Astrocyte (in vitro differentiated cells and primary cell): Measurements from ENCODE around the gene FAM81B. TPM values are rescaled to one million over a fixed set of nuclear protein-coding genes. Genes with fewer than 3 reads are reported as not detected.
A peak's percentile ranks its signal among the peaks of the same experiment; 100 is the strongest.

ENCODE experiments used
- DNase-seq: peaks from one replicate; pipeline ENCODE4 v3.0.0-alpha.2; 2010; ENCODE audit warnings: low read depth
- FAIRE-seq: peaks from 2 replicates; lab custom pipeline; 2011; peaks lifted over from hg19 to GRCh38; lab: Jason Lieb, UNC
- H2AFZ ChIP-seq: 2 replicates; pipeline ENCODE4 v1.6.0; 2012; ENCODE audit warnings: low read depth, low read length, inconsistent platforms
- H3K27ac ChIP-seq: 2 replicates; pipeline ENCODE4 v1.5.1; 2011; ENCODE audit warnings: low read depth, low read length, inconsistent platforms
- H3K27me3 ChIP-seq: 2 replicates; pipeline ENCODE4 v1.6.0; 2011; ENCODE audit warnings: low read length, inconsistent platforms; ENCODE audit not compliant: insufficient read depth
- H3K36me3 ChIP-seq: 2 replicates; pipeline ENCODE4 v1.5.1; 2011; ENCODE audit warnings: low read length, inconsistent platforms; ENCODE audit not compliant: insufficient read depth
- H3K4me1 ChIP-seq: 2 replicates; pipeline ENCODE4 v1.5.1; 2011; ENCODE audit warnings: low read length, inconsistent platforms; ENCODE audit not compliant: insufficient read depth
- H3K4me2 ChIP-seq: 2 replicates; pipeline ENCODE4 v1.6.0; 2012; ENCODE audit warnings: low read length, inconsistent platforms
- H3K4me3 ChIP-seq: 2 replicates; pipeline ENCODE4 v1.5.1; 2011; ENCODE audit warnings: low read depth, mild to moderate bottlenecking, low read length, inconsistent platforms; ENCODE audit not compliant: insufficient read depth
- H3K79me2 ChIP-seq: 2 replicates; pipeline ENCODE4 v1.6.0; 2012; ENCODE audit warnings: mild to moderate bottlenecking, low read length, inconsistent platforms; ENCODE audit not compliant: insufficient read depth
- H3K9ac ChIP-seq: 2 replicates; pipeline ENCODE4 v1.6.0; 2012; ENCODE audit warnings: mild to moderate bottlenecking, low read length, inconsistent platforms
- H3K9me3 ChIP-seq: 2 replicates; pipeline ENCODE4 v1.5.1; 2012; ENCODE audit warnings: low read depth, mild to moderate bottlenecking, low read length, inconsistent platforms; ENCODE audit not compliant: insufficient read depth
- H4K20me1 ChIP-seq: 2 replicates; pipeline ENCODE4 v1.6.0; 2012; ENCODE audit warnings: low read length, inconsistent platforms; ENCODE audit not compliant: insufficient read depth
- H3K27ac Mint-ChIP-seq: one replicate; pipeline ENCODE4 v1.8.0; 2021; ENCODE audit warnings: mild to moderate bottlenecking, mixed read lengths; ENCODE audit not compliant: unreplicated experiment
- H3K27me3 Mint-ChIP-seq: one replicate; pipeline ENCODE4 v1.8.0; 2021; ENCODE audit warnings: low read depth, mixed read lengths; ENCODE audit not compliant: unreplicated experiment
- H3K36me3 Mint-ChIP-seq: one replicate; pipeline ENCODE4 v1.8.0; 2021; ENCODE audit warnings: low read depth, mixed read lengths; ENCODE audit not compliant: unreplicated experiment
- H3K4me1 Mint-ChIP-seq: one replicate; pipeline ENCODE4 v1.8.0; 2021; ENCODE audit warnings: low read depth, mixed read lengths; ENCODE audit not compliant: unreplicated experiment
- H3K4me3 Mint-ChIP-seq: one replicate; pipeline ENCODE4 v1.8.0; 2021; ENCODE audit warnings: mild to moderate bottlenecking, moderate library complexity, mixed read lengths; ENCODE audit not compliant: unreplicated experiment
- H3K9me3 Mint-ChIP-seq: one replicate; pipeline ENCODE4 v1.8.0; 2021; ENCODE audit warnings: mild to moderate bottlenecking, mixed read lengths; ENCODE audit not compliant: unreplicated experiment
- EZH2 ChIP-seq: IDR thresholded peaks from 2 replicates; pipeline ENCODE4 v1.6.1; 2012; ENCODE audit warnings: mild to moderate bottlenecking, low read length, inconsistent platforms; ENCODE audit not compliant: insufficient read depth
- total RNA-seq: library from RNA; stranded (reverse); gene quantifications from 2 replicates; pipeline ENCODE4 v1.2.1, GENCODE V29; 2021
- TF ChIP-seq, protein P1 (sequence below): IDR thresholded peaks from 2 replicates; pipeline ENCODE4 v1.5.1; 2011; ENCODE audit warnings: low read depth, mild to moderate bottlenecking, inconsistent platforms, low read length, moderate library complexity; ENCODE audit not compliant: insufficient read depth

The FAM81B gene
- total RNA-seq, 1 donor from 2014 or later, result 0.52 TPM

DNA sequence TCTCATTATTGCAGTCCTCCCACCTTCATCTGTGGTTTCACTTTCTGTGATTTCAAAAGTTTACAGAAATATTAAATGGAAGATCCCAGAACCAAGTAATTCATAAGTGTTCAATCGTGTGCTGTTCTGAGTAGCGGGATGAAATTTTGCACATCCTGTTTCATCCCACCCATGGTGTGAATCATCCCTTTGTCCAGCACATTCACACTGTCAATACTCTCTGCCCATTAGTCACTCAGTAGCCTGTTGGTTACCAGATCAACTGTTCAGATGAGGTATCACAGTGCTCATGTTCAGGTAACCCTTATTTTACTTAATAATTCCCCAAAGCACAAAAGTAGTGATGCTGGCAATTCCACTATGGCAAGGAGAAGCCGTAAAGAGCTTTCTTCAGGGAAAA, 26.8 kb downstream of the FAM81B start:
- DNase-seq, result no peak
- H3K4me1 Mint-ChIP-seq, result peaks cover 5% of the 10 kb centered on the region
- H3K4me2 ChIP-seq, result no peak overlapping the region

DNA sequence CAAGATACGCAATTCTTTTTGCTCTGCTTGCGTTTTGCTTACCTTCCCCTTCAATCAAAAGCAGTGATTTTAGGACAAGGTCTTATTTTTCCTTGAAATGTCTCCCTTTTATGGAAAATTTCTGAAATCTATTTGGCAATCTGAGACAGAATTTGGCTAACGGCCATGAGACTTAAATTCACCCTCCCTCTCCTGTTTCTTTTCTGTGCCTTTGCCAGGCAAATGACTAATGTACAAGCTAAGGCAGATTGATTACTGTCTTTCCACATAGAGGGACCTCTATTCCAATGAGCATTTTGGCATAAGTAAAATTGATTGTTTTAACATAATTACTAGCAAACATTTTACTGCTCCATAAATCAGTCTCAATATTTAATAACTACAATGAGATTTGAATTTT, 31.7 kb downstream of the FAM81B start:
- FAIRE-seq (no peak), DNase-seq (peak; percentile 26)
- Histone ChIP-seq H3K9me3 (no peaks in the 10 kb centered on the region), H3K4me2 (no peak overlapping the region), H3K36me3 (no peaks in the 10 kb centered on the region), H3K79me2 (no peaks in the 10 kb centered on the region), H4K20me1 (no peaks in the 10 kb centered on the region), H3K27ac (no peak overlapping the region), H3K27me3 (no peaks in the 10 kb centered on the region), H3K9ac (no peak overlapping the region), H3K4me1 (no peaks in the 10 kb centered on the region), H2AFZ (no peak overlapping the region), H3K4me3 (no peak overlapping the region)
- Mint-ChIP-seq H3K27ac (no peak overlapping the region), H3K27me3 (no peaks in the 10 kb centered on the region), H3K36me3 (no peaks in the 10 kb centered on the region), H3K4me1 (peaks cover 2% of the 10 kb centered on the region), H3K9me3 (no peaks in the 10 kb centered on the region), H3K4me3 (no peak overlapping the region)
- TF ChIP-seq EZH2, result no peak
- TF ChIP-seq, protein P1, sequence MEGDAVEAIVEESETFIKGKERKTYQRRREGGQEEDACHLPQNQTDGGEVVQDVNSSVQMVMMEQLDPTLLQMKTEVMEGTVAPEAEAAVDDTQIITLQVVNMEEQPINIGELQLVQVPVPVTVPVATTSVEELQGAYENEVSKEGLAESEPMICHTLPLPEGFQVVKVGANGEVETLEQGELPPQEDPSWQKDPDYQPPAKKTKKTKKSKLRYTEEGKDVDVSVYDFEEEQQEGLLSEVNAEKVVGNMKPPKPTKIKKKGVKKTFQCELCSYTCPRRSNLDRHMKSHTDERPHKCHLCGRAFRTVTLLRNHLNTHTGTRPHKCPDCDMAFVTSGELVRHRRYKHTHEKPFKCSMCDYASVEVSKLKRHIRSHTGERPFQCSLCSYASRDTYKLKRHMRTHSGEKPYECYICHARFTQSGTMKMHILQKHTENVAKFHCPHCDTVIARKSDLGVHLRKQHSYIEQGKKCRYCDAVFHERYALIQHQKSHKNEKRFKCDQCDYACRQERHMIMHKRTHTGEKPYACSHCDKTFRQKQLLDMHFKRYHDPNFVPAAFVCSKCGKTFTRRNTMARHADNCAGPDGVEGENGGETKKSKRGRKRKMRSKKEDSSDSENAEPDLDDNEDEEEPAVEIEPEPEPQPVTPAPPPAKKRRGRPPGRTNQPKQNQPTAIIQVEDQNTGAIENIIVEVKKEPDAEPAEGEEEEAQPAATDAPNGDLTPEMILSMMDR, result no peak

More for the DNA sequence above, 26.8 kb downstream of the FAM81B start:
- no peak overlapping the region for H3K4me3 Mint-ChIP-seq
- H3K9me3 Mint-ChIP-seq, result no peaks in the 10 kb centered on the region
- Histone ChIP-seq H3K27ac (no peak overlapping the region), H3K9ac (no peak overlapping the region), H3K4me3 (no peak overlapping the region), H4K20me1 (no peaks in the 10 kb centered on the region), H3K79me2 (no peaks in the 10 kb centered on the region), H3K4me1 (no peaks in the 10 kb centered on the region), H3K9me3 (no peaks in the 10 kb centered on the region), H3K27me3 (no peaks in the 10 kb centered on the region), H2AFZ (no peak overlapping the region), H3K36me3 (no peaks in the 10 kb centered on the region)
- H3K36me3 Mint-ChIP-seq, result no peaks in the 10 kb centered on the region
- TF ChIP-seq, protein P1, result no peak
- TF ChIP-seq EZH2, result no peak
- no peak for FAIRE-seq
- no peaks in the 10 kb centered on the region for H3K27me3 Mint-ChIP-seq
- peak overlapping the region; percentile 5 for H3K27ac Mint-ChIP-seq

DNA sequence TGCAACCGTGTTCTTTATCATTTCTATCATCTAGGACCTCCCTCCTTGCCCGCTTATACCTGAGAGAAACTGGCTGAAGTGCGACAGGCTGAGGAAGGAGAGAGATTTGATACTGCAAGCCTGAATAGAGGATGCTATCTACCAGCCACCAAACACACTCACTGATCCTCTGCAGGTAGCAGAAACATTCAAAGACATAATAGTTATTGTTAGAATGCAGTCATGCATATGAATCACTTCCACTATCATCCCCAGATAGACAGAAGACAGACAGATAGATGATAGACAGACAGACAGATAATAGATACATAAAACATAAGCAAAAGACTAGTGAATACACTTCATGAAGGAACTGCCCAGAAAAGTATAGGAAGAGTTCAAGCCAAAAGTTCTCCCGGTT, 32.9 kb downstream of the FAM81B start:
- no peaks in the 10 kb centered on the region for H3K79me2 ChIP-seq
- DNase-seq (no peak), FAIRE-seq (no peak)
- no peaks in the 10 kb centered on the region for H3K36me3 Mint-ChIP-seq
- no peak overlapping the region for H3K9ac ChIP-seq
- H3K36me3 ChIP-seq, result no peaks in the 10 kb centered on the region
- H4K20me1 ChIP-seq, result no peaks in the 10 kb centered on the region
- H3K27me3 Mint-ChIP-seq, result no peaks in the 10 kb centered on the region
- no peaks in the 10 kb centered on the region for H3K4me1 ChIP-seq
- no peaks in the 10 kb centered on the region for H3K27me3 ChIP-seq
- H3K9me3 Mint-ChIP-seq, result no peaks in the 10 kb centered on the region
- no peak overlapping the region for H3K4me3 ChIP-seq
- no peak overlapping the region for H3K27ac Mint-ChIP-seq
- H3K4me3 Mint-ChIP-seq, result no peak overlapping the region
- H3K27ac ChIP-seq, result no peak overlapping the region
- H3K4me2 ChIP-seq, result no peak overlapping the region
- no peak overlapping the region for H2AFZ ChIP-seq
- TF ChIP-seq, protein P1, result no peak
- no peak for TF ChIP-seq EZH2
- H3K4me1 Mint-ChIP-seq, result no peaks in the 10 kb centered on the region
- no peaks in the 10 kb centered on the region for H3K9me3 ChIP-seq
